HL-60 (cell line): ENCODE measurements around the gene SFTPA1.
"Not testable (repeated sequence)": the region's sequence is repeated elsewhere in the genome, so short reads cannot be mapped to it uniquely, and the experiment has no call there.

Experiments
- DNase-seq, 2 experiments: peaks; one replicate each; pipeline ENCODE4 v3.0.0-alpha.2; 2010 to 2020; ENCODE audit warnings: low read depth in 1 of 2, low spot score in 1 of 2
- H3K27ac ChIP-seq: fragments of 250-450 bp; sonication (Bioruptor Pico); replicated peaks from 2 replicates; pipeline ENCODE4 v1.5.1; 2020; ENCODE audit warnings: mild to moderate bottlenecking, moderate library complexity
- H3K27me3 ChIP-seq: fragments of 250-450 bp; sonication (Bioruptor Pico); 2 replicates; pipeline ENCODE4 v1.5.1; 2021; ENCODE audit warnings: mild to moderate bottlenecking, moderate library complexity; ENCODE audit not compliant: insufficient read depth, poor library complexity, severe bottlenecking
- H3K4me3 ChIP-seq: replicated peaks from 2 replicates; pipeline ENCODE4 v1.5.1; 2011; ENCODE audit warnings: mild to moderate bottlenecking, control low read depth, low read length; ENCODE audit not compliant: insufficient read depth

The SFTPA1 gene

DNA sequence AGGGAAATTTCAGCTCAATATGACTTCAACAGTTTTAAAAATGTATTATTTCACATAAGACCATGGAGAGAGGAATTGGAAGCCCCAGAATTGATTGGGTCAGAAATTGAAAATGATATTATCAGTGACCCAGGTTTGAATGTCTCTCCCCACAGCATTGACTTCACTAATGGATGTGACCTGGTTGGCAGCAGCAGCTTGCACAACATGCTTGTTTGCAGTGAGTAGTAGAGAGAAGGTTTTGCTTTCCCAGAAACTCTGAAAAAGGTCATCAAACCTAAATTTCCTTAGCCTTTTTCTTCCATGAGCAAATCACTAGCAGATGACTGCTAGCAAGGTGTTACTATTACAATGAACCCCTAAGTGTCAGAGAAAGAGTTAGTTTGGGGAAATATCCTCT, 52.5 kb downstream of the SFTPA1 start:
- H3K27me3 ChIP-seq, H3K27ac ChIP-seq, H3K4me3 ChIP-seq, DNase-seq: not testable (repeated sequence)

DNA sequence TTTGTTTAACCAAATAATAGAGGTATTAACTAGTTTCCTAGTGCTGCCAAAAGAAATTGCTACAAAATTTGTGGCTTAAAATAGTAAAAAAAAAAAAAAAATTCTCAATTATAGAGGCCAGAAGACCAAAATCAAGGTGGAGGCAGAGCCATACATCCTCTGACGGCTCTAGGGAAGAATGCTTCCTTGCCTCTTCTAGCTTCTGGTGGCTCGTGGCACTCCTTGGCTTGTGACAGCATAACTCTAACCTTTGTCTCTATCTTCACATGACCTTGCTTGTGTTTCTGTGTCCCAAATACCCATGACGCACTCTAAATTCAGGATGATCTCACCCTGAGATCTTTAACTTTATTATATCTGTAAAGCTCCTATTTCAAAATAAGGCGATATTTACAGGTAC, 53.9 kb downstream of the SFTPA1 start:
- not testable (repeated sequence) for H3K27ac ChIP-seq, H3K4me3 ChIP-seq, H3K27me3 ChIP-seq, DNase-seq
